Tongue (tissue), 2 donors: Measurements from ENCODE around the gene CASP9. TPM values are rescaled to one million over a fixed set of nuclear protein-coding genes. Genes with fewer than 3 reads are reported as not detected.
"Not testable (repeated sequence)": the region's sequence is repeated elsewhere in the genome, so short reads cannot be mapped to it uniquely, and the experiment has no call there.

Experiments used
- DNase-seq: peaks from one replicate; pipeline ENCODE4 v3.0.0-alpha.2; 2015
- total RNA-seq: library from RNA; depleted of rRNA; stranded (reverse); fragments of >200 nt; gene quantifications from one replicate; pipeline ENCODE4 v1.2.3, GENCODE V29; 2014

CASP9 gene
- total RNA-seq, 1 donor from 2014 or later, result 16.8 TPM

- DNase-seq, result no peak
These were observed 54.7 kb downstream of the CASP9 start for GRCh38 chr1:15469361-15469760.

DNA sequence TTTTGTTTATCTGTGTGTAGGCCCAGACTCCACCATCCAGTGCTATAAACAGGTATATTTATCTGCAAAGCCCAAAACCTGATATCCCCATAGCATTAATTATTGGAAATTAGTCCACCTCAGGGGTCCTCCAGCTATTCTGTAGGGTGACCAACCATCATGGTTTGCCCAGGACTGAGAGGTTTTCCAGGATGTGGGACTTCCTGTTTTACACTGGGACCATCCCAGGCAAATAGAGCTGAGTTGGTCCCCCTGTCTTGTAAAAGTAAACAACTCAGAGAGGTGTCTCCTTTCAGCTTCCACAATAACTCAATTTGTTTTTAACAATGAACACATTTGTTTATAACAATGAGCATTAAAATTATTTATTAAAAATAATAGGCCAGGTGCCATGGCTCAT lies 55.9 kb downstream of the CASP9 start:
- DNase-seq, result no peak

- peak; percentile 54 for DNase-seq
These were observed 56.9 kb downstream of the CASP9 start for GRCh38 chr1:15466955-15467625.

DNA sequence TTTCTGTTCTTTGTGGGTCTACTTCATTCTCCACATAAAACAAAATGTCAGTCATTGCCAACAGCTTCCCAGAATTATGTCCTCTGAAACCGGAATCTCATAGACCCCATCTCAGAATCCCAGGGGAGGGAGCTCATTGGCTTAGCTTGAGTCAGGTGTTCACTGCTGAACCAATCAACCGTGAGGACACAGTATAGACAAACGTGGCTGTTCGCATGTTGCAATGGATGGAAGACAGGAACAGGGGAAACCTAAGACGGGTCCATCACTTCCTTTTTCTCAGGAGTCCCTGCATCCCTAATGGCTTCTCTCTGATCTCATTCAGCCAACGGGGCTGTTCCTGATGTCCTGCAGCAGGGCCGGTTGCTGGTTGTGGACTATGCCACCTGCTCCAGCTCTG lies 58.3 kb downstream of the CASP9 start:
- DNase-seq, result no peak

DNA sequence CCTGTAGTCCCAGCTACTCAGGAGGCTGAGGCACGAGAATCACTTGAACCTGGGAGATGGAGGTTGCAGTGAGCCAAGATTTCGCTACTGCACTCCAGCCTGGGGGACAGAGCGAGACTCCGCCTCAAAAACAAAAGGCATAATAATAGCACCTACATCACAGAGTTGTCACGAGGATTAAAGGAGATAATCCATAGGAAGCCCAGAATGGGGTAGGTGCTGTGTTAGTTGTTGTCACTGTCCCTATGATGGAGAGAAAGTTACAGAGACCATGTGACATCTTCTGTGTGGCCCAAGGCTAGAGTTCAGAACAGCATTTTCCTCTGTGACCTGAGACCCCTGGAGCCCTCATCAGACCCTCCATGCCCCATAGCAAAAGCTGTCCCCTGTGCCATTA lies 60.1 kb downstream of the CASP9 start:
- DNase-seq, result not testable (repeated sequence)

- DNase-seq, result peak; percentile 48
These were observed 60.8 kb downstream of the CASP9 start for GRCh38 chr1:15463064-15463800.

GRCh38 chr1:15460708-15461095 lies 63.3 kb downstream of the CASP9 start:
- no peak for DNase-seq

- DNase-seq, result no peak
These were observed 64.0 kb downstream of the CASP9 start for GRCh38 chr1:15459771-15460707.

DNA sequence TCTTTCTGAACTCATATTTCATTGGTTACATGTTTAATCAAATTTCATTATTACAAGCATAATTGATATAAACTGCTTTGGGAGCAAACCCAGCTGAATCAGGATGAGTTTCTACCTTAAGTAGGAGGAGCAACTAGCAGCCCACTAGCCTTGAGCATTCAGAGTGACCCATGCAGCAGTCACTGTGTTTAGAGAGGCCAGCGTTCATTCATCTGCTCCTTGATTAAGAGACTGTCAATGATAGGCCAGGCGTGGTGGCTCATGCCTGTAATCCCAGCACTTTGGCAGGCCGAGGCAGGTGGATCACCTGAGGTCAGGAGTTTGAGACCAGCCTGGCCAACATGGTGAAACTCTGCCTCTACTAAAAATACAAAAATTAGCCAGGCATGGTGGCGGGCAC lies 65.6 kb downstream of the CASP9 start:
- not testable (repeated sequence) for DNase-seq

GRCh38 chr1:15457585-15457984 lies 66.4 kb downstream of the CASP9 start:
- DNase-seq, result no peak

DNA sequence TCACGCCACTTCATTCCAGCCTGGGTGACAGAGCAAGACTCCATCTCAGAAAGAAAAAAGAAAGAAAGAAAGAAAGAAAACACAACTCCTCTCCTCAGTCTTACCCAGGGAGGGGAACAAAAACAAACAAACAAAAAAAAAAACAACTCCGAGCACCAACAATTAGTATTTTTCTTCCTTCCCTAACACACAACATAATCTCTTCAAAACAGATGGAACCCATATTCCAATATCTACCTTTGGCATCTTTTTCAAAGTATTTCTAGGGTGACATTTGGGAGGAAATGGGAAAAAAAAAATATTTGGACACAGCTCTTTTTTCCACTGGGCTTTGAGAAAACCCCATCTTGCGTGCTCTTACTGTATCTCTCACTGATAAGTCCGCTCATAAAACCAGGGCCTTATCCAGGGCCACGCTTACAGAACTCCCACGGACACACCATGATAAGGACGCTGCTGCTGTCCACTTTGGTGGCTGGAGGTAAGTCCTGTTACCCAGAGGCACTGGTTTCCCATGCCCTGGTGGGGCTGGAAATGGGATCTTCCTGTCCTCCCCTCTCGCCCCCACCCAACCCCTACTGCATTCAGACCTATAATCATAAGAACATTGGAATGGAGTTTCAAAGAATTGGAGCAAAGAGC lies 67.6 kb downstream of the CASP9 start, which contains the start of gene CELA2A:
Gene CELA2A, plus strand, starts transcription at position 420 of the 642 bp plus-strand sequence. Its CDS starts 22 bp downstream, at position 442.
- DNase-seq, result no peak

GRCh38 chr1:15455522-15455921 lies 68.5 kb downstream of the CASP9 start:
- no peak for DNase-seq

DNA sequence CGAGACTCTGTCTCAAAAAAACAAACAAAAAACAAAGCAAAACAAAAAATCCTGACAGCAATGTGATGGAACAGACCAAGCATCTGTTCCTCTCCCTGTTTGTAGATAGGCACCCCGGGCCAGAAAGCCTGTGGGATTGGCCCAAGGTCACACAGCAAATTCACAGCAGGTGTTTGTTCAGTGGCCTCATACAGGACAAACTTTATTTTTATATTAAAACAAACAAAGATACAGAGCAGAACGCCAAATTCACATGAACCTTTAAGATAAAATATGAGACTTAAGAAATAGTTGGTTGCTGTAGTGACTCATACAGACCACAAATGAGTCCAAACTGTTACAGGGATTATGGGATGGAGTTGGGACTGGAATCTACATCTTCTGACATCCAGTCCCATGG lies 69.8 kb downstream of the CASP9 start:
- DNase-seq, result no peak

- DNase-seq, result no peak
These were observed 70.3 kb downstream of the CASP9 start for GRCh38 chr1:15453734-15454133.

GRCh38 chr1:15452866-15453571 lies 71.0 kb downstream of the CASP9 start:
- DNase-seq, result no peak

DNA sequence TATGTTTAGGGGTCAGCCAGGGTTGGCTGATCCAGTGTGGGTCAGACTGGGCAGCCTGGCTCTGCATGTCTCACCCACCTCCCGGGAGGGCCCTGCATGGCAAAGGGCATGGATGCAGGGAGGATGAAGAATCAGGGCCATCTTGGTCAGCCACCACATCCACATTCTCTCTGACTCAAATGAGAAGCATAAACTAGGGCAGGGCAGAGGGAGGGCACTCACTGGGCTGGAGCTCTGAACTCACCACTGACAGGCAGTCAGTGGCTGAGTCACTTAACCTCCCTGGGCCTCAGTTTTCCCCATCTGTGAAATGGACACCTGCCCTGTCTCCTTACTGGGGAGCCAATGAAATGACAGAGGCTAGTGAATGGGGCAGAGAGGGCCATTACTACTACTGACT lies 71.8 kb downstream of the CASP9 start:
- no peak for DNase-seq

DNA sequence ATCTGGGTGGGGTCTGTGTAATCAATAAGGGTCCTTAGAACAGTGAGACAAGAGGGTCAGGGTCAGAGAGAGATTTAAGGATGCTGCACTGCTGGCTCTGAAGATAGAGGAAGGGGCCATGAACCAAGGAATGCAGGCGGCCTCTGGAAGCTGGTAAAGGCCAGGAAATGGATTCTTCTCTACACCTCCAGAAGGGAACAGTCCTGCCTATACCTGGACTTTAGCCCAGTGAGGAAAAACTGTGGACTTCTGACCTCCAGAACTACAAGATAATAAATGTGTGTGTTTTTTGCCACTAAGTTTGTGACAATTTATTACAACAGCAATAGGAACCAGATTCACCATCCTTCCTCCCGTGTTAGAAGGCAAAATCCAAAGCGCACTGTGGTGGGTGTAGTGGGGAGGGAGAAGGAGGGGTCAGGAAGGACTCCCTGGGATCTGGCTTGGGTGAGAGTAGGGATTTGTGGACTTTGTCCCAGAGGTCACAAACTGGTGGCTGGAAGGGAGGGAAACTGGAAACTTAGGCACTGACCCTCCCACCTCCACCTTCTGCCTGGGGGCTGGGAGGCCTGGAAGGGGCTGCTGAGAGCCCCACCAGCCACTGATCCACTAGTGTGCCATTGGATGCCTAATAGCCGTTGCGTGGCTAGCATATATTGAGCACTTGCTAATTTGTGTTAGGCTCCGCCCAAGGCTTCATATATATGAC lies 72.8 kb downstream of the CASP9 start:
- no peak for DNase-seq

DNA sequence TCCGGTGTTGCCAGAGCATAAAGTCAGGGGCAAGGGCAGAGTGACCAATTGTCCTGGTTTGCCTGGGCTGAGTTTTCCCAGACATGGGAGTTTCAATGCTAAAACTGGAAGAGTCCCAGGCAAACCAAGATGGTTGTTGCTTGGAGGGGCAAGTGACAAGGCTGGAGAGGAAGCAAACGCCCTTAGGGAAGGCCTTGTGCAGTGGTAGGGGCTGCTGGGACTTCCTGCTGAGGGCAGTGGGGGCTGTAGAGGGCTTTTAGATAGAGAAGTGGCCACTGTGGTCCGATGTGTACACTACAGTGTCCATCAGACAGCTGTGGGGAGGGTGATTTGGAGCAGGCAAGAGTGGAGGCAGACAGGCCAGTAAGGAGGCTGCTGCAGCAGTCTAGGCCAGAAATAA lies 74.4 kb downstream of the CASP9 start:
- no peak for DNase-seq

DNA sequence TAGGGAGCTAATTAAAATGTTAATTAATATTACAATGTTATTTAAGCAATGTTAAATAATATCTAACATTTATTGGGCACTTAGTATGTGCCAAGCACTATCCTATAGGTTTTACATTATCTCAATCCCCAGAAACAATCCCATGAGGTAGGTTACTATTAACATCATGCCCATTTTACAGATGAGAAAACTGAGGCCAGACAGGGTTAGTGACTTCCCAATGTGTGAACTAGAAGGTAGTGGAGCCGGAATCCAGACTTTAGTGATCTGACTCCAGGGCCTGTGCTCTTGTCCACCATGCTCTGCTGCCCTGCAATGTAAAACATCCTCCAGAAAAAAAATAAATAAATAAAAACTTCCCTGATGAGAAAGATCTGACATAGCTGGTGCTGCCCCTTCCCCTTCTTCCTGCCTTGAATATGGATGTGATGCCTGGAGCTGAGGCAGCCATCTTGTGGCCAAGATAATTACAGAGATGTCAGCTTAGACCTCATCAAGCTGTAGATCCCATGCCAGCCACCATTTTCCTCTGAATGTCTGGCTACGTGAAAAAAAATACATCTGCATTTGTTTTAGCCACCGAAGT lies 75.0 kb downstream of the CASP9 start:
- no peak for DNase-seq

DNA sequence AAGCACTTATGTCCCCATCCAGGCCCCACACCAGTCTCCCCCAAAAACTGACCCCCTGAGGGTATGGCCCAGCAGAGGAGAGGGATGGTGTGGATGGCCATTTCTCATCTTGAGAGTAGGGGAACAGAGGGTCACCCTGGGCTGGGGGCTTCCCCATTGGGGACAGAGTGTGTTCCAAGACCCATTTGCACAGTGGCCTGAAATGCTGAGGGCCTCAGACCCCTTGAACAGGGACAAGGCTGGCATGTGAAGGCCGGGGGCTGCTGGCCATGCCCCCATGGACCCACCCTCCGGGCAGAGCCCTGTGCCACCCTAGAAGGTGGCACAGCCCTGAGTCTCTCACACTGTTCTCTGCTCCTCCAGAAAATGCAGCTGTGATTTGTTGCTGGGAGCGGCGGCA lies 77.8 kb downstream of the CASP9 start:
- DNase-seq, result no peak
